Memory B cell (primary cell): ENCODE measurements around the gene PRPF6.
A peak's percentile ranks its signal among the peaks of the same experiment; 100 is the strongest.

Source experiments
- ATAC-seq: fragments of 150-1000 bp; cut with Tn5 transposase; 2 replicates; pipeline ENCODE4 v1.10.0; 2021; ENCODE audit warnings: low read depth, mild to moderate bottlenecking, moderate library complexity
- DNase-seq, 2 donors: peaks; one replicate each; pipeline ENCODE4 v3.0.0; 2022; ENCODE audit warnings: low spot score in 2 of 2
- H3K27ac Mint-ChIP-seq: one replicate; pipeline ENCODE4 v1.8.0; 2022; ENCODE audit warnings: mild to moderate bottlenecking, moderate library complexity, mixed read lengths
- H3K27me3 Mint-ChIP-seq: one replicate; pipeline ENCODE4 v1.8.0; 2022; ENCODE audit warnings: mixed read lengths
- H3K36me3 Mint-ChIP-seq: one replicate; pipeline ENCODE4 v1.8.0; 2022; ENCODE audit warnings: mild to moderate bottlenecking, mixed read lengths
- H3K4me1 Mint-ChIP-seq: one replicate; pipeline ENCODE4 v1.8.0; 2022; ENCODE audit warnings: mixed read lengths
- H3K4me3 Mint-ChIP-seq: one replicate; pipeline ENCODE4 v1.8.0; 2022; ENCODE audit warnings: mild to moderate bottlenecking, moderate library complexity, mixed read lengths
- H3K9me3 Mint-ChIP-seq: one replicate; pipeline ENCODE4 v1.8.0; 2022; ENCODE audit warnings: mixed read lengths

PRPF6 gene

GRCh38 chr20:64052326-64052722, 71.4 kb downstream of the PRPF6 start:
- H3K27ac Mint-ChIP-seq: no peak overlapping the region
- H3K4me1 Mint-ChIP-seq: peaks cover 8% of the 10 kb centered on the region
- H3K4me3 Mint-ChIP-seq: no peak overlapping the region
- DNase-seq (no peak), ATAC-seq (no peak)
- no peaks in the 10 kb centered on the region for H3K9me3 Mint-ChIP-seq
- H3K36me3 Mint-ChIP-seq: peaks cover 3% of the 10 kb centered on the region
- H3K27me3 Mint-ChIP-seq: peaks cover 32% of the 10 kb centered on the region

- DNase-seq (no peak), ATAC-seq (no peak)
- H3K27me3 Mint-ChIP-seq: peaks cover 28% of the 10 kb centered on the region
- no peak overlapping the region for H3K27ac Mint-ChIP-seq
- H3K4me3 Mint-ChIP-seq: no peak overlapping the region
- H3K4me1 Mint-ChIP-seq: peaks cover 14% of the 10 kb centered on the region
- H3K36me3 Mint-ChIP-seq: peaks cover 3% of the 10 kb centered on the region
- no peaks in the 10 kb centered on the region for H3K9me3 Mint-ChIP-seq
Measured at GRCh38 chr20:64052987-64053840, 72.3 kb downstream of the PRPF6 start.

- DNase-seq (no peak), ATAC-seq (no peak)
- Mint-ChIP-seq H3K27ac (no peak overlapping the region), H3K4me3 (no peak overlapping the region), H3K27me3 (peaks cover 27% of the 10 kb centered on the region), H3K4me1 (peaks cover 19% of the 10 kb centered on the region), H3K9me3 (no peaks in the 10 kb centered on the region), H3K36me3 (peaks cover 3% of the 10 kb centered on the region)
Measured at GRCh38 chr20:64053841-64054661, 73.1 kb downstream of the PRPF6 start.

GRCh38 chr20:64055396-64055892, 74.5 kb downstream of the PRPF6 start:
- H3K4me3 Mint-ChIP-seq: no peak overlapping the region
- ATAC-seq (no peak), DNase-seq (no peak)
- peaks cover 21% of the 10 kb centered on the region for H3K4me1 Mint-ChIP-seq
- H3K27ac Mint-ChIP-seq: no peak overlapping the region
- H3K36me3 Mint-ChIP-seq: peaks cover 3% of the 10 kb centered on the region
- no peaks in the 10 kb centered on the region for H3K9me3 Mint-ChIP-seq
- peaks cover 27% of the 10 kb centered on the region for H3K27me3 Mint-ChIP-seq

- H3K4me3 Mint-ChIP-seq: no peak overlapping the region
- peaks cover 3% of the 10 kb centered on the region for H3K36me3 Mint-ChIP-seq
- DNase-seq (no peak), ATAC-seq (no peak)
- H3K27ac Mint-ChIP-seq: no peak overlapping the region
- no peaks in the 10 kb centered on the region for H3K9me3 Mint-ChIP-seq
- H3K27me3 Mint-ChIP-seq: peaks cover 23% of the 10 kb centered on the region
- H3K4me1 Mint-ChIP-seq: peaks cover 18% of the 10 kb centered on the region
Measured at GRCh38 chr20:64055893-64056638, 75.1 kb downstream of the PRPF6 start.

GRCh38 chr20:64056639-64056888, 75.6 kb downstream of the PRPF6 start:
- no peak overlapping the region for H3K4me3 Mint-ChIP-seq
- no peaks in the 10 kb centered on the region for H3K9me3 Mint-ChIP-seq
- H3K4me1 Mint-ChIP-seq: peaks cover 18% of the 10 kb centered on the region

GRCh38 chr20:64056889-64057627, 76.1 kb downstream of the PRPF6 start:
- H3K4me3 Mint-ChIP-seq: peak overlapping the region; percentile 32
- no peaks in the 10 kb centered on the region for H3K9me3 Mint-ChIP-seq
- H3K36me3 Mint-ChIP-seq: peaks cover 3% of the 10 kb centered on the region
- peak; percentile 25 for ATAC-seq
- H3K27ac Mint-ChIP-seq: no peak overlapping the region
- peaks cover 19% of the 10 kb centered on the region for H3K27me3 Mint-ChIP-seq
- H3K4me1 Mint-ChIP-seq: peaks cover 19% of the 10 kb centered on the region
- DNase-seq: no peak

More at GRCh38 chr20:64056639-64056888, 75.6 kb downstream of the PRPF6 start:
- peaks cover 3% of the 10 kb centered on the region for H3K36me3 Mint-ChIP-seq
- ATAC-seq: no peak
- no peak for DNase-seq
- peaks cover 22% of the 10 kb centered on the region for H3K27me3 Mint-ChIP-seq
- no peak overlapping the region for H3K27ac Mint-ChIP-seq

GRCh38 chr20:64057628-64058498, 76.9 kb downstream of the PRPF6 start:
- DNase-seq (peak; percentile 77 to 83), ATAC-seq (peak; percentile 83)
- Mint-ChIP-seq H3K9me3 (no peaks in the 10 kb centered on the region), H3K4me3 (peak overlapping the region; percentile 56), H3K27ac (peak overlapping the region; percentile 82), H3K36me3 (peaks cover 3% of the 10 kb centered on the region), H3K27me3 (peaks cover 15% of the 10 kb centered on the region), H3K4me1 (peaks cover 21% of the 10 kb centered on the region)

- H3K36me3 Mint-ChIP-seq: peaks cover 3% of the 10 kb centered on the region
- DNase-seq: no peak
- peaks cover 9% of the 10 kb centered on the region for H3K27me3 Mint-ChIP-seq
- H3K9me3 Mint-ChIP-seq: no peaks in the 10 kb centered on the region
- peaks cover 21% of the 10 kb centered on the region for H3K4me1 Mint-ChIP-seq
- H3K27ac Mint-ChIP-seq: peak overlapping the region; percentile 82
- peak; percentile 11 for ATAC-seq
- peak overlapping the region; percentile 56 for H3K4me3 Mint-ChIP-seq
Measured at GRCh38 chr20:64058536-64058935, 77.6 kb downstream of the PRPF6 start.

GRCh38 chr20:64062276-64062595, 81.3 kb downstream of the PRPF6 start:
- H3K27ac Mint-ChIP-seq: no peak overlapping the region

GRCh38 chr20:64062596-64063388, 81.9 kb downstream of the PRPF6 start, which contains the start of gene TCEA2:
Gene TCEA2, plus strand, starts transcription at chr20:64063198. Its CDS starts 115 bp downstream, at chr20:64063313.
- Mint-ChIP-seq H3K4me3 (peak within 1 kb of the TSS; percentile 90), H3K27ac (peak within 1 kb of the TSS; percentile 86), H3K9me3 (no peaks in the 10 kb centered on the region), H3K27me3 (no peaks in the 10 kb centered on the region), H3K4me1 (peaks cover 43% of the 10 kb centered on the region), H3K36me3 (no peaks in the 10 kb centered on the region)
- DNase-seq (peak; percentile 89 to 90), ATAC-seq (peak; percentile 85)

More at GRCh38 chr20:64062276-64062595, 81.3 kb downstream of the PRPF6 start:
- H3K4me1 Mint-ChIP-seq: peaks cover 45% of the 10 kb centered on the region
- H3K27me3 Mint-ChIP-seq: no peaks in the 10 kb centered on the region
- DNase-seq (no peak), ATAC-seq (no peak)
- H3K9me3 Mint-ChIP-seq: no peaks in the 10 kb centered on the region
- H3K36me3 Mint-ChIP-seq: no peaks in the 10 kb centered on the region
- H3K4me3 Mint-ChIP-seq: peak overlapping the region; percentile 19
